Astrocyte (in vitro differentiated cells and primary cell): Measurements from ENCODE around the gene SDK1. TPM values are rescaled to one million over a fixed set of nuclear protein-coding genes. Genes with fewer than 3 reads are reported as not detected.

Experiments
- DNase-seq: peaks from one replicate; pipeline ENCODE4 v3.0.0-alpha.2; 2010; ENCODE audit warnings: low read depth
- FAIRE-seq: peaks from 2 replicates; lab custom pipeline; 2011; peaks lifted over from hg19 to GRCh38; lab: Jason Lieb, UNC
- H2AFZ ChIP-seq: 2 replicates; pipeline ENCODE4 v1.6.0; 2012; ENCODE audit warnings: low read depth, low read length, inconsistent platforms
- H3K27ac ChIP-seq: 2 replicates; pipeline ENCODE4 v1.5.1; 2011; ENCODE audit warnings: low read depth, low read length, inconsistent platforms
- H3K27me3 ChIP-seq: 2 replicates; pipeline ENCODE4 v1.6.0; 2011; ENCODE audit warnings: low read length, inconsistent platforms; ENCODE audit not compliant: insufficient read depth
- H3K36me3 ChIP-seq: 2 replicates; pipeline ENCODE4 v1.5.1; 2011; ENCODE audit warnings: low read length, inconsistent platforms; ENCODE audit not compliant: insufficient read depth
- H3K4me1 ChIP-seq: 2 replicates; pipeline ENCODE4 v1.5.1; 2011; ENCODE audit warnings: low read length, inconsistent platforms; ENCODE audit not compliant: insufficient read depth
- H3K4me2 ChIP-seq: 2 replicates; pipeline ENCODE4 v1.6.0; 2012; ENCODE audit warnings: low read length, inconsistent platforms
- H3K4me3 ChIP-seq: 2 replicates; pipeline ENCODE4 v1.5.1; 2011; ENCODE audit warnings: low read depth, mild to moderate bottlenecking, low read length, inconsistent platforms; ENCODE audit not compliant: insufficient read depth
- H3K79me2 ChIP-seq: 2 replicates; pipeline ENCODE4 v1.6.0; 2012; ENCODE audit warnings: mild to moderate bottlenecking, low read length, inconsistent platforms; ENCODE audit not compliant: insufficient read depth
- H3K9ac ChIP-seq: 2 replicates; pipeline ENCODE4 v1.6.0; 2012; ENCODE audit warnings: mild to moderate bottlenecking, low read length, inconsistent platforms
- H3K9me3 ChIP-seq: 2 replicates; pipeline ENCODE4 v1.5.1; 2012; ENCODE audit warnings: low read depth, mild to moderate bottlenecking, low read length, inconsistent platforms; ENCODE audit not compliant: insufficient read depth
- H4K20me1 ChIP-seq: 2 replicates; pipeline ENCODE4 v1.6.0; 2012; ENCODE audit warnings: low read length, inconsistent platforms; ENCODE audit not compliant: insufficient read depth
- H3K27ac Mint-ChIP-seq: one replicate; pipeline ENCODE4 v1.8.0; 2021; ENCODE audit warnings: mild to moderate bottlenecking, mixed read lengths; ENCODE audit not compliant: unreplicated experiment
- H3K27me3 Mint-ChIP-seq: one replicate; pipeline ENCODE4 v1.8.0; 2021; ENCODE audit warnings: low read depth, mixed read lengths; ENCODE audit not compliant: unreplicated experiment
- H3K36me3 Mint-ChIP-seq: one replicate; pipeline ENCODE4 v1.8.0; 2021; ENCODE audit warnings: low read depth, mixed read lengths; ENCODE audit not compliant: unreplicated experiment
- H3K4me1 Mint-ChIP-seq: one replicate; pipeline ENCODE4 v1.8.0; 2021; ENCODE audit warnings: low read depth, mixed read lengths; ENCODE audit not compliant: unreplicated experiment
- H3K4me3 Mint-ChIP-seq: one replicate; pipeline ENCODE4 v1.8.0; 2021; ENCODE audit warnings: mild to moderate bottlenecking, moderate library complexity, mixed read lengths; ENCODE audit not compliant: unreplicated experiment
- H3K9me3 Mint-ChIP-seq: one replicate; pipeline ENCODE4 v1.8.0; 2021; ENCODE audit warnings: mild to moderate bottlenecking, mixed read lengths; ENCODE audit not compliant: unreplicated experiment
- EZH2 ChIP-seq: IDR thresholded peaks from 2 replicates; pipeline ENCODE4 v1.6.1; 2012; ENCODE audit warnings: mild to moderate bottlenecking, low read length, inconsistent platforms; ENCODE audit not compliant: insufficient read depth
- total RNA-seq: library from RNA; stranded (reverse); gene quantifications from 2 replicates; pipeline ENCODE4 v1.2.1, GENCODE V29; 2021
- TF ChIP-seq, protein P1 (sequence below): IDR thresholded peaks from 2 replicates; pipeline ENCODE4 v1.5.1; 2011; ENCODE audit warnings: low read depth, mild to moderate bottlenecking, inconsistent platforms, low read length, moderate library complexity; ENCODE audit not compliant: insufficient read depth

SDK1 gene
- total RNA-seq, 1 donor from 2014 or later: 4.2 TPM

DNA sequence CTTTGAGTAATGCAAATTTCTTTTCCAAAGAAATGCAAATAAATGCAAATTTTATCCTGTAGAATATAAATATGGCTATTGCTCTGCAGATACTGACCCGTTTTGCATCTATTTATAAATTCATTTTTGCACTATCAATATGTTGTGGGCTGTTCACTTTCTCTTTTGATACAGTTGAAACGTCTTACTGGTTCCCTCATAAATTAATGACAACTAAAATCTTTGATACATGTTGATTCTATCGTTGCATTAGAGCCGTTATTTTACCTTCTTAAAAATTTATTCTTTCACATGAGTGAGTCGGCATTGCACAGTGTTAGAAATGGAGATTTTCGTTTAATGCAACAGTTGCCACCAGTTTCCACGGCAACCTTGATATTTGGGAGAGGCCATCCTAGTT, 691.8 kb downstream of the SDK1 start:
- FAIRE-seq: no peak
- no peak overlapping the region for H3K27ac Mint-ChIP-seq
- no peaks in the 10 kb centered on the region for H4K20me1 ChIP-seq
- H3K9ac ChIP-seq: no peak overlapping the region
- no peaks in the 10 kb centered on the region for H3K36me3 Mint-ChIP-seq
- H3K4me2 ChIP-seq: no peak overlapping the region
- H3K36me3 ChIP-seq: no peaks in the 10 kb centered on the region
- H3K9me3 ChIP-seq: peaks cover 3% of the 10 kb centered on the region
- H3K79me2 ChIP-seq: no peaks in the 10 kb centered on the region
- H3K4me3 ChIP-seq: no peak overlapping the region
- H3K27ac ChIP-seq: no peak overlapping the region
- no peak for TF ChIP-seq EZH2
- TF ChIP-seq, protein P1, sequence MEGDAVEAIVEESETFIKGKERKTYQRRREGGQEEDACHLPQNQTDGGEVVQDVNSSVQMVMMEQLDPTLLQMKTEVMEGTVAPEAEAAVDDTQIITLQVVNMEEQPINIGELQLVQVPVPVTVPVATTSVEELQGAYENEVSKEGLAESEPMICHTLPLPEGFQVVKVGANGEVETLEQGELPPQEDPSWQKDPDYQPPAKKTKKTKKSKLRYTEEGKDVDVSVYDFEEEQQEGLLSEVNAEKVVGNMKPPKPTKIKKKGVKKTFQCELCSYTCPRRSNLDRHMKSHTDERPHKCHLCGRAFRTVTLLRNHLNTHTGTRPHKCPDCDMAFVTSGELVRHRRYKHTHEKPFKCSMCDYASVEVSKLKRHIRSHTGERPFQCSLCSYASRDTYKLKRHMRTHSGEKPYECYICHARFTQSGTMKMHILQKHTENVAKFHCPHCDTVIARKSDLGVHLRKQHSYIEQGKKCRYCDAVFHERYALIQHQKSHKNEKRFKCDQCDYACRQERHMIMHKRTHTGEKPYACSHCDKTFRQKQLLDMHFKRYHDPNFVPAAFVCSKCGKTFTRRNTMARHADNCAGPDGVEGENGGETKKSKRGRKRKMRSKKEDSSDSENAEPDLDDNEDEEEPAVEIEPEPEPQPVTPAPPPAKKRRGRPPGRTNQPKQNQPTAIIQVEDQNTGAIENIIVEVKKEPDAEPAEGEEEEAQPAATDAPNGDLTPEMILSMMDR: no peak
- no peak for DNase-seq
- no peak overlapping the region for H3K4me3 Mint-ChIP-seq
- H3K27me3 Mint-ChIP-seq: peaks cover 5% of the 10 kb centered on the region
- H3K9me3 Mint-ChIP-seq: peaks cover 12% of the 10 kb centered on the region
- H2AFZ ChIP-seq: no peak overlapping the region
- no peaks in the 10 kb centered on the region for H3K27me3 ChIP-seq
- H3K4me1 Mint-ChIP-seq: no peaks in the 10 kb centered on the region
- no peaks in the 10 kb centered on the region for H3K4me1 ChIP-seq

GRCh38 chr7:3994764-3995163, 693.7 kb downstream of the SDK1 start:
- Mint-ChIP-seq H3K9me3 (peaks cover 10% of the 10 kb centered on the region), H3K27me3 (peaks cover 7% of the 10 kb centered on the region), H3K27ac (no peak overlapping the region), H3K4me3 (no peak overlapping the region), H3K36me3 (no peaks in the 10 kb centered on the region), H3K4me1 (no peaks in the 10 kb centered on the region)
- H3K4me1 ChIP-seq: no peaks in the 10 kb centered on the region
- no peak overlapping the region for H3K4me2 ChIP-seq
- H3K4me3 ChIP-seq: no peak overlapping the region
- H4K20me1 ChIP-seq: no peaks in the 10 kb centered on the region
- no peaks in the 10 kb centered on the region for H3K9me3 ChIP-seq
- FAIRE-seq: no peak
- no peak overlapping the region for H3K27ac ChIP-seq
- DNase-seq: no peak
- H3K9ac ChIP-seq: no peak overlapping the region
- TF ChIP-seq, protein P1: no peak
- TF ChIP-seq EZH2: no peak
- no peak overlapping the region for H2AFZ ChIP-seq
- no peaks in the 10 kb centered on the region for H3K79me2 ChIP-seq
- no peaks in the 10 kb centered on the region for H3K36me3 ChIP-seq
- H3K27me3 ChIP-seq: no peaks in the 10 kb centered on the region

GRCh38 chr7:3995187-3995586, 694.1 kb downstream of the SDK1 start:
- Mint-ChIP-seq H3K4me1 (no peaks in the 10 kb centered on the region), H3K9me3 (peaks cover 9% of the 10 kb centered on the region), H3K4me3 (no peak overlapping the region), H3K36me3 (no peaks in the 10 kb centered on the region), H3K27ac (no peak overlapping the region), H3K27me3 (peaks cover 7% of the 10 kb centered on the region)
- Histone ChIP-seq H4K20me1 (no peaks in the 10 kb centered on the region), H3K4me1 (no peaks in the 10 kb centered on the region), H3K9me3 (no peaks in the 10 kb centered on the region), H3K9ac (no peak overlapping the region), H2AFZ (no peak overlapping the region), H3K4me2 (no peak overlapping the region), H3K79me2 (no peaks in the 10 kb centered on the region), H3K27ac (no peak overlapping the region), H3K4me3 (no peak overlapping the region), H3K36me3 (no peaks in the 10 kb centered on the region), H3K27me3 (no peaks in the 10 kb centered on the region)
- TF ChIP-seq, protein P1: no peak
- TF ChIP-seq EZH2: no peak
- FAIRE-seq: no peak
- DNase-seq: no peak
